Measurements from ENCODE around the gene VRK3.

Gene VRK3

GRCh38 chr19:50003254-50003788 lies 21.9 kb downstream of the VRK3 start:
- Histone ChIP-seq H3K4me2 (peak overlapping the region; percentile 29), H3K36me3 (ENCODE audit: insufficient read depth) (peaks cover 4% of the 10 kb centered on the region; the same call in 1 of the 2 replicates), H3K4me3 (IDR thresholded peaks at IDR 0.05; ENCODE audit: insufficient read depth, low read depth, low read length) (no peak overlapping the region), H2AFZ (ENCODE audit: low read depth) (no peak overlapping the region), H4K20me1 (ENCODE audit: insufficient read depth) (no peaks in the 10 kb centered on the region), H3K4me1 (ENCODE audit: low read depth, poor library complexity, severe bottlenecking) (peaks cover 26% of the 10 kb centered on the region), H3K27me3 (ENCODE audit: insufficient read depth, low read depth) (no peaks in the 10 kb centered on the region), H3K9ac (no peak overlapping the region), H3K79me2 (ENCODE audit: insufficient read depth, low read depth) (no peaks in the 10 kb centered on the region), H3K27ac (no peak overlapping the region)
- TF ChIP-seq CTCF (conservative IDR thresholded peaks at IDR 0.05; ENCODE audit: low read depth, low read length) = no peak

- H3K4me3 ChIP-seq (IDR thresholded peaks at IDR 0.05; ENCODE audit: insufficient read depth, low read depth, low read length) = no peak overlapping the region
Measured at GRCh38 chr19:50002386-50002960, 22.7 kb downstream of the VRK3 start.

GRCh38 chr19:50001775-50002174 lies 23.4 kb downstream of the VRK3 start:
- Histone ChIP-seq H3K36me3 (ENCODE audit: insufficient read depth) (peaks cover 4% of the 10 kb centered on the region; the same call in 1 of the 2 replicates), H3K4me3 (IDR thresholded peaks at IDR 0.05; ENCODE audit: insufficient read depth, low read depth, low read length) (no peak overlapping the region), H3K9ac (no peak overlapping the region), H3K4me2 (no peak overlapping the region), H3K79me2 (ENCODE audit: insufficient read depth, low read depth) (no peaks in the 10 kb centered on the region), H4K20me1 (ENCODE audit: insufficient read depth) (no peaks in the 10 kb centered on the region), H3K4me1 (ENCODE audit: low read depth, poor library complexity, severe bottlenecking) (peaks cover 26% of the 10 kb centered on the region), H2AFZ (ENCODE audit: low read depth) (no peak overlapping the region), H3K27me3 (ENCODE audit: insufficient read depth, low read depth) (no peaks in the 10 kb centered on the region), H3K27ac (no peak overlapping the region)
- TF ChIP-seq CTCF (conservative IDR thresholded peaks at IDR 0.05; ENCODE audit: low read depth, low read length) = no peak

More at GRCh38 chr19:50002386-50002960, 22.7 kb downstream of the VRK3 start:
- H3K36me3 ChIP-seq (ENCODE audit: insufficient read depth) = peaks cover 4% of the 10 kb centered on the region; the same call in 1 of the 2 replicates
- no peak overlapping the region for H2AFZ ChIP-seq (ENCODE audit: low read depth)
- no peak for TF ChIP-seq CTCF (conservative IDR thresholded peaks at IDR 0.05; ENCODE audit: low read depth, low read length)
- H3K4me2 ChIP-seq = no peak overlapping the region
- H3K4me1 ChIP-seq (ENCODE audit: low read depth, poor library complexity, severe bottlenecking) = peaks cover 26% of the 10 kb centered on the region
- no peak overlapping the region for H3K27ac ChIP-seq
- no peaks in the 10 kb centered on the region for H3K27me3 ChIP-seq (ENCODE audit: insufficient read depth, low read depth)
- H3K9ac ChIP-seq = no peak overlapping the region
- H4K20me1 ChIP-seq (ENCODE audit: insufficient read depth) = no peaks in the 10 kb centered on the region
- no peaks in the 10 kb centered on the region for H3K79me2 ChIP-seq (ENCODE audit: insufficient read depth, low read depth)

GRCh38 chr19:50000841-50001557 lies 24.2 kb downstream of the VRK3 start:
- Histone ChIP-seq H4K20me1 (ENCODE audit: insufficient read depth) (no peaks in the 10 kb centered on the region), H3K4me3 (IDR thresholded peaks at IDR 0.05; ENCODE audit: insufficient read depth, low read depth, low read length) (no peak overlapping the region), H3K79me2 (ENCODE audit: insufficient read depth, low read depth) (no peaks in the 10 kb centered on the region), H3K4me1 (ENCODE audit: low read depth, poor library complexity, severe bottlenecking) (peaks cover 26% of the 10 kb centered on the region), H3K36me3 (ENCODE audit: insufficient read depth) (peaks cover 4% of the 10 kb centered on the region; the same call in 1 of the 2 replicates), H2AFZ (ENCODE audit: low read depth) (no peak overlapping the region), H3K27ac (no peak overlapping the region), H3K27me3 (ENCODE audit: insufficient read depth, low read depth) (no peaks in the 10 kb centered on the region), H3K4me2 (no peak overlapping the region), H3K9ac (no peak overlapping the region)
- no peak for TF ChIP-seq CTCF (conservative IDR thresholded peaks at IDR 0.05; ENCODE audit: low read depth, low read length)
